T-helper 17 cell (primary cell): ENCODE measurements around the gene OOSP3. TPM values are rescaled to one million over a fixed set of nuclear protein-coding genes. Genes with fewer than 3 reads are reported as not detected.

Experiments used
- ATAC-seq: fragments of 150-1000 bp; cut with Tn5 transposase; 2 replicates; pipeline ENCODE4 v1.10.0; 2021; ENCODE audit warnings: mild to moderate bottlenecking, moderate library complexity
- DNase-seq, 3 donors: peaks; one replicate each; pipeline versions ENCODE4 v3.0.0 to v3.0.0-alpha.2; 2020 to 2021
- H3K9me3 ChIP-seq: one replicate; pipeline ENCODE4 v1.7.0; 2013; ENCODE audit warnings: low read length, mild to moderate bottlenecking; ENCODE audit not compliant: control insufficient read depth, poor library complexity, severe bottlenecking
- H3K27ac Mint-ChIP-seq: one replicate; pipeline ENCODE4 v1.8.0; 2022; ENCODE audit warnings: mild to moderate bottlenecking, moderate library complexity, mixed read lengths
- H3K27me3 Mint-ChIP-seq: one replicate; pipeline ENCODE4 v1.8.0; 2022; ENCODE audit warnings: mixed read lengths
- H3K36me3 Mint-ChIP-seq: one replicate; pipeline ENCODE4 v1.8.0; 2022; ENCODE audit warnings: low read depth, mixed read lengths
- H3K4me1 Mint-ChIP-seq: one replicate; pipeline ENCODE4 v1.8.0; 2022; ENCODE audit warnings: mild to moderate bottlenecking, mixed read lengths
- H3K4me3 Mint-ChIP-seq: one replicate; pipeline ENCODE4 v1.8.0; 2022; ENCODE audit warnings: mild to moderate bottlenecking, moderate library complexity, mixed read lengths
- total RNA-seq, 4 donors: library from RNA in 2 of 4; stranded (reverse) in 2 of 4; gene quantifications; one replicate each; pipeline ENCODE4 v1.2.3 and lab custom pipeline; 2022 to 2026

The OOSP3 gene
- total RNA-seq, 2 donors from 2014 or later: not detected

DNA sequence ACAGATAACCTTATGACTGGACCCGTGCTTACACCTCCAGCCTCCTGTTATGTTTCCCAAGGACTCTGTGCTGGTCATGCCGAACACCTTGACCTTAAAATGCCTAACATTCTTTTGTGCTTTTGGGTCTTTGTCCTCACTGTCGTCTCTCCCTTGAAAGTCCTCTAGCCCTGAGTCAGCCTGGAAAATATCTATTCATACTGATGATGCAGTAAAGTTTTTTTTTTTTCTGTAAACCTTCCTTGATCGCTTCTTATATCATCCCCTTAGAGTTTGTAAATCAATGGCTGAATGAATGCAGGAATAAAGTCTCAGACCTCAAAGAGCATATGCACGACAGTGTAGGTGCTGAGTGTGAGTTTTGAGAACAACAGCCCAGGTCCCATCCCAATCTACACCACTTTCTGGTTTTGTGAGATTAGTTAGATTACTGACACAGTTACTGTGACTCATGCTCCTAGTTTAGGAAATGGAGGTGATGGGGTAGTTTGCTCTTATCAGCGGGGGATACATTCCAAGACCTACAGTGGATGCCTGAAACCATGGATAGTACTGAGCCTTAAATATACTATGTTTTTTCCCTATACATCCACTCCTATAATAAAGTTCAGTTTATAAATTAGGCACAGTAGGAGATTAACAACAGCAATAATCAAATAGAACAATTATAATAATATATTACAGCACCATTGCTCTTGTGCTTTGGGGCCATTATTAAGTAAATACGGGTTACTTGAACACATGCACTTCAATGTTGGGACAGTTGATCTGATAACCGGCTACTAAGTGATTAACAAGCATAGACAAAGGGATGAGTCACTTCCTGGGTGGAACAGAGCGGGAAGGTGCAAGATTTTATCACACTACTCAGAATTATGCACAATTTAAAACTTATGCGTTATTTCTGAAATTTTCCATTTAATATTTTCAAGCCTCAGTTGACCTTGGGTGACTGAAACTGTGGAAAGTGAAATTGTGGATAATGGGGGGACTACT, 20.8 kb upstream of the OOSP3 start:
- ATAC-seq (peak; percentile 68), DNase-seq (no peak)
- peaks cover 2% of the 10 kb centered on the region for H3K36me3 Mint-ChIP-seq
- peaks cover 10% of the 10 kb centered on the region for H3K27me3 Mint-ChIP-seq
- no peak overlapping the region for H3K27ac Mint-ChIP-seq
- H3K4me1 Mint-ChIP-seq: peaks cover 15% of the 10 kb centered on the region
- H3K9me3 ChIP-seq: no peaks in the 10 kb centered on the region
- H3K4me3 Mint-ChIP-seq: peak overlapping the region; percentile 8

DNA sequence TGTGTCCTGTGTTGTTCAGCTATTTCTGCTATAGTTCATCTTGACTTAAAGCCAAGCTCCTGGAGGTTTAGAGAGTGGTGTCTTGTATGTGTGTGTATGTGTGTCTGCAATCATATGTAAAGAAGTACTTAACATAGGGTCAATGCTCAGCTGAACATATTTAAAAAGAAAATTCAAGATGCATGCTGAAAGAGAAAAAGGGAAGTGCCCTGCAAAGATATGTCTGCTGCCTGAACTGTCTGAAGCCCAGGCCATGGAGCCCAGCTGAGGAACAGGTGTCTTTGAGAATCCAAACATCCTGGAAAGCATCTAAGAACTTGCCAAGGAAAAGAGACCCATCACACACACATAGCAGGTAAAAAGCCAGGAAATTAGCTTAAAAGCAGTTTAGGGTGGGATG, 18.9 kb upstream of the OOSP3 start:
- peaks cover 2% of the 10 kb centered on the region for H3K36me3 Mint-ChIP-seq
- H3K27me3 Mint-ChIP-seq: peaks cover 2% of the 10 kb centered on the region
- H3K4me3 Mint-ChIP-seq: no peak overlapping the region
- ATAC-seq (no peak), DNase-seq (no peak)
- H3K9me3 ChIP-seq: no peaks in the 10 kb centered on the region
- H3K27ac Mint-ChIP-seq: no peak overlapping the region
- H3K4me1 Mint-ChIP-seq: peaks cover 15% of the 10 kb centered on the region

DNA sequence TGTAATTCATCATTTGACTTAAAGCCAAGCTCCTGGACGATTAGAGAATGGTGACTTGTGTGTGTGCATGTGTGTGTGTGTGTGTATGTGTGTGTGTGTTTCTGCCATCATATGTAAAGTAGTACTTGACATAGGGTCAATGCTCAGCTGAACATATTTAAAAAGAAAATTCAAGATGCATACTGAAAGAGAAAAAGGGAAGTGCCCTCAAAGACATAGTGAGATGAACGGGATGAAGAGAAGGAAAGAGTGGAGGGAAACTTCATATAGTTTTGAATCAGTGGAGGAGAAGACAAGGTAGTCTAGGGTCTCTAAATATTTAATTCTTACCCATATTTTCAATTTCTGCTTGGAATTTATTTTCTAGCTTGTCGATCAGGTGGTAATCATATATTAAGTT, 16.3 kb upstream of the OOSP3 start:
- H3K36me3 Mint-ChIP-seq: peaks cover 2% of the 10 kb centered on the region
- peaks cover 15% of the 10 kb centered on the region for H3K4me1 Mint-ChIP-seq
- no peak for ATAC-seq
- H3K4me3 Mint-ChIP-seq: no peak overlapping the region
- H3K27ac Mint-ChIP-seq: no peak overlapping the region
- H3K27me3 Mint-ChIP-seq: no peaks in the 10 kb centered on the region
- H3K9me3 ChIP-seq: no peaks in the 10 kb centered on the region
- no peak for DNase-seq

DNA sequence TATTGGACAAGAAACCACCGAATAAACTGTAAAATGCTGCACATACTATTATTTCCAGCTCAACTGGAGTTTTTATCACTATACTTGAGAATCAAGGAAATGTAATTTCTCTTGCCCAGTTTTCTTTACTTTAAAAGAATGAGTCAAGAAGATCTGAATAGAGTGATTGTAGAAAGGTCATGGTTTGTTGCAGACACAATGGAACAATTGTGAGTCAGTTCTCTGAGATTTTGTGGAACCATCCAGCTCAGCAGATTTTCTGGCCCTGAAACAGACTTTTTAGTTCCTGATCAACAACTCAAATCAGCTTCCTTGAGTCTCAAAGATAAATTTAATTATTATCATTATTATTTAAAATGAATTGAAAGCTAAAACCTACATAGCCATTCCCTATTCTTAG, 13.6 kb upstream of the OOSP3 start:
- no peaks in the 10 kb centered on the region for H3K9me3 ChIP-seq
- H3K4me1 Mint-ChIP-seq: no peaks in the 10 kb centered on the region
- H3K27me3 Mint-ChIP-seq: no peaks in the 10 kb centered on the region
- no peak for DNase-seq
- H3K36me3 Mint-ChIP-seq: no peaks in the 10 kb centered on the region
- no peak for ATAC-seq
- H3K27ac Mint-ChIP-seq: no peak overlapping the region
- no peak overlapping the region for H3K4me3 Mint-ChIP-seq

DNA sequence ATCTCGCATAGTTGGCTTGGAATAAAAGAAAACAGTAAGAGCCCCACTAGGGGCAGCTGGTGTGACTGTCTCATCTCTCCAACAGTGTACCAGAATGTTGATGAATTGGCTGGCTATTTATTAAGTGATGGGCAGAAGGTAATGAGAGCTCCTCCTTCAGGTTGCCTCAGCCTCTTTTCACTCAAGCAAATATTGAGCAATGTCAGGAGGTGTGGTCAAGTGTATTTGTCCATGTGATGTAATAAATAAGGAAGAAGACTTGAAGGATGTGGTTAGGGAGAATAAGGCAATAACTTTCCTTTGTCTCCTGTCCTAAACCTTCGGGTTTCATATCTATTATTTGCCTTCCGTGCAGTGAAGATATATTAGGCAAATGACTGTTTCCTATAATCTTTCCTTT, 12.2 kb upstream of the OOSP3 start, which contains the start of gene TCN1:
TSS of gene TCN1 (minus strand) at position 91 of the 400 bp plus-strand sequence. CDS start at position 74, 17 bp downstream.
- Mint-ChIP-seq H3K36me3 (peaks cover under 1% of the 10 kb centered on the region), H3K4me3 (no peak within 1 kb of the TSS), H3K27ac (no peak within 1 kb of the TSS), H3K27me3 (no peaks in the 10 kb centered on the region), H3K4me1 (no peaks in the 10 kb centered on the region)
- no peaks in the 10 kb centered on the region for H3K9me3 ChIP-seq
- ATAC-seq (no peak), DNase-seq (no peak)

DNA sequence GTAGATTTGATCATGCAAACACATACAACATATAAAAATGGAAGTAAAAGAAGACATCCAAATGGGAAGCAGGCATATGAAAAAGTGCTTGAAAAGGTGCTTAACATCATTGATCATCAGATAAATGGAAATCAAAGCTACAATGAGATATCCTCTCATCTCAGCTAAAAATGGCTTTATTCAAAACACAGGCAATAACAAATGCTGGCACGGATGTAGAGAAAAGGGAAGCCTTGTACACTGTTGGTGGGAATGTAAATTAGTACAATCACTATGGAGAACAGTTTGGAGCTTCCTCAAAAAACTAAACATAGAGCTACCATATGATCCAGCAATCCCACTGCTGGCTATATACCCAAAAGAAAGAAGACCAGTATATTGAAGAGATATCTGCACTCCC, 11.7 kb upstream of the OOSP3 start:
- Mint-ChIP-seq H3K27ac (no peak overlapping the region), H3K4me3 (no peak overlapping the region), H3K36me3 (peaks cover 4% of the 10 kb centered on the region), H3K4me1 (no peaks in the 10 kb centered on the region), H3K27me3 (no peaks in the 10 kb centered on the region)
- DNase-seq: no peak
- H3K9me3 ChIP-seq: no peaks in the 10 kb centered on the region
- ATAC-seq: no peak

DNA sequence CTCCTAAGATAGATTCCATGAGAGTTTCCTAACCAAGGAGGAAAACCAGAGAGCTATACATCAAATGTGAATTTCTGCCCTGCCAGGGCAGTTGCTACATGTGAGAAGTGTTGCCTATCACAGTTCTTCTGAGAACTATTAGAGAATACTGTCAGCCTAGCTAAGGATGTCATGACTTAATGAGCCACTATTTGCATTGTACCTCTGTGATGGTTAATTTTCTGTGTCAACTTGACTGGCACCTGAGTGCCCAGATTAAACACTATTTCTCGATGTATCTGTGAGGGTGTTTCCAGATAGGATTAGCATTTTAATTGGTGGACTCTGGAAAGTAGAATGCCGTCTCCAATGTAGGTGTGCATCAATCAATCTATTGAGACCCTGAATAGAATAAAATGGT, 10.6 kb upstream of the OOSP3 start:
- peaks cover 4% of the 10 kb centered on the region for H3K36me3 Mint-ChIP-seq
- H3K9me3 ChIP-seq: no peaks in the 10 kb centered on the region
- no peak for DNase-seq
- no peaks in the 10 kb centered on the region for H3K4me1 Mint-ChIP-seq
- H3K4me3 Mint-ChIP-seq: no peak overlapping the region
- H3K27me3 Mint-ChIP-seq: no peaks in the 10 kb centered on the region
- H3K27ac Mint-ChIP-seq: no peak overlapping the region
- no peak for ATAC-seq

DNA sequence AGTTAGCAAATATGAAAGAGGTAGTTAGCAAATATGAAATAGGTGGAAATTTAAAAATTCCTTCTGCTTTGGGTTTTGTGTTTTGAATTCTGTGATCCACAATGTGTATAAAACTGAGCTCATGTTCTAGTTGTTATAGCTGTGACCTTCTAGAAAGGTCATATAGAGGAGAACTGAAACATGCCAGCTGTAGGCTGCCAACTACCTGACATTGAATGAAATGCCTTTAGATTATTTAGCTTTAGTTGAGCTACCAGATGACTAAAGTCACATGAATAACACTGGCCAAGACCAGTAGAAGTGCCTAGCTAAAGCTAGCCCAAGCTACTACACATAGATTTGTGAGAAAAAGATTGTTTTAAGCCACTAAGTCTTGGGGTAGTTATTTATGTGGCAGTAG, 6.5 kb upstream of the OOSP3 start:
- peaks cover 30% of the 10 kb centered on the region for H3K27me3 Mint-ChIP-seq
- H3K4me1 Mint-ChIP-seq: no peaks in the 10 kb centered on the region
- ATAC-seq (no peak), DNase-seq (no peak)
- no peaks in the 10 kb centered on the region for H3K9me3 ChIP-seq
- H3K36me3 Mint-ChIP-seq: peaks cover 4% of the 10 kb centered on the region
- H3K4me3 Mint-ChIP-seq: no peak overlapping the region
- H3K27ac Mint-ChIP-seq: no peak overlapping the region

DNA sequence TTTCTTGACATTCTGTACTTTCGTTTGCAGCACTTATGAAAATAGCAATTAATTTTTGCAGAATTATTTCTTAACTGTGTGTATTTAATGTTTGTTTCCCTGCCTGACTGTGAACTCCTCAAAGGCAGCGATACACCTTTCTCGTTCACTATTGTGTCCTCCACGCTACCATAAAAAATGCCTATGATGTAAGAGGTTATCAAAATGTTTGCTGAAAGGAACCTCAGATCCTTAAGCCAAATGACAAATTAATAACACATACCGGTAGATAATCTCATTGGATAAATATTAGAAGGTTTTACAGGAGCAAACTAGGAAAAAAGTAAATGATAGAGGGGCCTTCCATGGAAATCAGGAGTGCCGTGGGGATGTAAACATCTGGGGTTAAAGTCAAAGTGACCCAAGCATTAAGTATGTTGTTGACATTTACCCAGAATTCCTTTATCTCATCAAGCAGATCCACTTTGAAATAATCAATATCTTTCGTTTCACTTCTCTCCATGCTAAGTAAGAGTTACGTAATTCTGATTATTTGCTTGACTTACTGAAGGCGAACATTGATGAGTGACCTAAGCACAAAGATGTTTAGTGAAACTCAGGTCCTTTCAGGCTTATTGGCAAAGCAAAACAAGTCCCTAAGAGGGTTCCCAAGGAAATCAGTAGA, 2.6 kb upstream of the OOSP3 start:
- ATAC-seq: no peak
- peaks cover 4% of the 10 kb centered on the region for H3K36me3 Mint-ChIP-seq

DNA sequence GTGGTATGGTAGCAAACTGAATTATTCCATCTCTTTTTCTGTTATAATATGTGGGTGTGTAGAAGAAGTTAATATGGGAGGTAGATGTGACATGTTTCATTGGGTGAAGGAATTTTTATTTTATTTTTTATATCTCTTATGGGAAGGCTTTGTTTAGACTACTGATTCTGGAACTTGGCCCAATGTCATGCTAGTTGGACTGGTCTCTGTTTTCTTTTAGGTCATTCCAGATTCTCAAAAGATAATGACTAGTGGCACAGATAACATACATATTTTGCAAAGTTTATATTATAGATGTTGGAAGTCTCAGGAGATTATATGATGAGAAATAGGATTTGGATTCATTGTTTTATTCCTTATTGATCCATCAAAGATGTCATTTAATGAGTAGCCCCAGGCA, 1.3 kb upstream of the OOSP3 start:
- no peak overlapping the region for H3K4me3 Mint-ChIP-seq
- peaks cover 52% of the 10 kb centered on the region for H3K27me3 Mint-ChIP-seq
- H3K9me3 ChIP-seq: no peaks in the 10 kb centered on the region
- ATAC-seq (no peak), DNase-seq (no peak)
- H3K27ac Mint-ChIP-seq: no peak overlapping the region
- no peaks in the 10 kb centered on the region for H3K4me1 Mint-ChIP-seq
- H3K36me3 Mint-ChIP-seq: no peaks in the 10 kb centered on the region

More for the DNA sequence above, 2.6 kb upstream of the OOSP3 start:
- DNase-seq: no peak
- Mint-ChIP-seq H3K27ac (no peak overlapping the region), H3K4me3 (no peak overlapping the region), H3K27me3 (peaks cover 52% of the 10 kb centered on the region), H3K4me1 (no peaks in the 10 kb centered on the region)
- H3K9me3 ChIP-seq: no peaks in the 10 kb centered on the region

DNA sequence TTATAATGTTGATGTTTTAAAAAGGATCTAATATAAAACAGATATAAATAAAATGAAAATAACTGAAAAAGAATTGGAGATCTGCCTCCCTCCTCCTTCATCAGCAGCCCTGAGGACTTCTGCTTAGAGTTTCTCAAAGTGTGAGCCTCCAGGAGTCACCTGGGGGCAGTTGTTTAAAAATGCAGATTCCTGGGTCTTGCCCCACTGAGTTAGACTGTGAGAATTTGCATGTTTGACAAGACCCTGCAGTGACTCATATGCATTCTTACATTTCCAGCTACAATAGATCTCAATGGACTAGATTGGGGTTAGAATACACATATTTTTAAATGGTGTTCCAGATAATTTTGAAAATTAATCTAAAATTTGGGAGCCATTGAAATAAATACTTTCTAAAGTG, 798 bp upstream of the OOSP3 start:
- H3K4me3 Mint-ChIP-seq: no peak overlapping the region
- no peaks in the 10 kb centered on the region for H3K36me3 Mint-ChIP-seq
- no peak overlapping the region for H3K27ac Mint-ChIP-seq
- H3K4me1 Mint-ChIP-seq: no peaks in the 10 kb centered on the region
- DNase-seq: no peak
- ATAC-seq: no peak
- H3K27me3 Mint-ChIP-seq: peaks cover 52% of the 10 kb centered on the region
- H3K9me3 ChIP-seq: no peaks in the 10 kb centered on the region

DNA sequence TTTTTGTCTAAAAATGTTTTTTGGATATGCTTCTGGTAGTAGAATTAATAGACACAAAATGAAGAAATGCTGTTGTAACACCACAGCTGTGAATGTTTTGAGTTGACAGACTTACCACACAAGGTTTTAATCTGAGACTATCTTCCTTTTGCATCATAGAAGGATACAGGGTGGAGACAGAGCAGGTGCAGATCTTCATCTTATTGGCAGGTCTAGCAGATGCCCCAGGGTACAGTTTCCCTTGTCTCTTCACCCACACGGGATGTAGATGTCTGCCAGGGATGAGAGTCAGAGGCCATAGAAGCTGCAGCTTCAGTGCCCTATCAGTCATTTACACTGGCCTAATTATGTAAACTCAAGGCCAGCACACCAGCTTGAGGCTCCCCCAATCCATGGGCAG, 985 bp downstream of the OOSP3 start:
- Mint-ChIP-seq H3K27me3 (peaks cover 47% of the 10 kb centered on the region), H3K4me1 (no peaks in the 10 kb centered on the region), H3K36me3 (no peaks in the 10 kb centered on the region), H3K4me3 (no peak overlapping the region), H3K27ac (no peak overlapping the region)
- no peaks in the 10 kb centered on the region for H3K9me3 ChIP-seq
- no peak for ATAC-seq
- no peak for DNase-seq

DNA sequence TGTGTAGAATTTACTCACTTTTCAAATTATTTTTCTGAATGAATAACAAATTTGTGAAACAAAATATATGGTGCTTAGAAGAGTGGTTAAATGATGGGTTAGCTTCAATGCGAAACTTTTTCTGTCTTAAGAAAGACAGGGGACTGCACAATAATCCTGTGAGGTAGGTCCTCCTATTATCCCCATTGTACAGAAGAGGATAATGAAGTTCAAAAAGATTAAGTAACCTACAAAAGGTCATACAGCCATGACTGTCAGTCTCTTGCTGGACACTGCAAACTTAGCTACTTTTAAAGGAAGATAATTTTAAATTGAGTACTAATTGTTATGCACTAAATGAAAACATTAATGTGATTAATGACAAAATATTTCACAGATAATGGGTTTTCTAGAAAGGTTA, 5.0 kb downstream of the OOSP3 start:
- no peak overlapping the region for H3K4me3 Mint-ChIP-seq
- H3K27me3 Mint-ChIP-seq: peaks cover 13% of the 10 kb centered on the region

More for the DNA sequence above, 5.0 kb downstream of the OOSP3 start:
- Mint-ChIP-seq H3K27ac (no peak overlapping the region), H3K36me3 (no peaks in the 10 kb centered on the region), H3K4me1 (no peaks in the 10 kb centered on the region)
- ATAC-seq (no peak), DNase-seq (no peak)
- H3K9me3 ChIP-seq: no peaks in the 10 kb centered on the region
